ENCODE data around the gene CDH4.

CDH4 gene

DNA sequence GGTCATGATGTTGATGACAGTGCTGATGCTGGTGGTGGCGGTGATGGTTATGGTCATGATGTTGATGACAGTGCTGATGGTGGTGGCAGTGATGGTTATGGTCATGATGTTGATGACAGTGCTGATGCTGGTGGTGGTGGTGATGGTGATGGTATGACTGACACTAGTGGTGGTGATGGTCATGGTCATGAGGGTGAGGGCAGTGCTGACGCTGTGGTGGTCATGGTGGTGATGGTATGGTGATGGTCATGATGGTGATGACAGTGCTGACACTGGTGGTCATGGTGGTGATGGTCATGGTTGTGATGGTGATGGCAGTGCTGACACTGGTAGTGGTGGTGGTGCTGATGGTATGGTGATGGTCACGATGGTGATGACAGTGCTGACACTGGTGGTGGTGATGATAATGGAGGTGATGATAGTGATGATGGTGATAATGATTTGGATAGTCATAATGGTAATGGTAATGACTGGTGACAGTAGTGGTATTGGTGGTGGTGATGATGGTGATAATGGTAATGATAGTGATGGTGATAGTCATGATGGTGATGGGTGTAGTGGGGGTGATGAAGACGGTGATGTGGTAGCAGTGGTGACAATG is 206.2 kb downstream of the CDH4 start:
- no peak for DNase-seq (ENCODE audit: low spot score)
- ChIA-PET POLR2A (ENCODE audit: low non-redundant PET) (no interaction called here), CTCF (interaction anchor here (0.6 kb wide), 1 partner anchor 28 kb away, joined by 3 read pairs; no protein-coding TSS in a partner anchor)
- no peak overlapping the region for H3K27ac ChIP-seq
- TF ChIP-seq, protein P1, sequence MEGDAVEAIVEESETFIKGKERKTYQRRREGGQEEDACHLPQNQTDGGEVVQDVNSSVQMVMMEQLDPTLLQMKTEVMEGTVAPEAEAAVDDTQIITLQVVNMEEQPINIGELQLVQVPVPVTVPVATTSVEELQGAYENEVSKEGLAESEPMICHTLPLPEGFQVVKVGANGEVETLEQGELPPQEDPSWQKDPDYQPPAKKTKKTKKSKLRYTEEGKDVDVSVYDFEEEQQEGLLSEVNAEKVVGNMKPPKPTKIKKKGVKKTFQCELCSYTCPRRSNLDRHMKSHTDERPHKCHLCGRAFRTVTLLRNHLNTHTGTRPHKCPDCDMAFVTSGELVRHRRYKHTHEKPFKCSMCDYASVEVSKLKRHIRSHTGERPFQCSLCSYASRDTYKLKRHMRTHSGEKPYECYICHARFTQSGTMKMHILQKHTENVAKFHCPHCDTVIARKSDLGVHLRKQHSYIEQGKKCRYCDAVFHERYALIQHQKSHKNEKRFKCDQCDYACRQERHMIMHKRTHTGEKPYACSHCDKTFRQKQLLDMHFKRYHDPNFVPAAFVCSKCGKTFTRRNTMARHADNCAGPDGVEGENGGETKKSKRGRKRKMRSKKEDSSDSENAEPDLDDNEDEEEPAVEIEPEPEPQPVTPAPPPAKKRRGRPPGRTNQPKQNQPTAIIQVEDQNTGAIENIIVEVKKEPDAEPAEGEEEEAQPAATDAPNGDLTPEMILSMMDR (conservative IDR thresholded peaks at IDR 0.05; ENCODE audit: low read depth), result no peak

DNA sequence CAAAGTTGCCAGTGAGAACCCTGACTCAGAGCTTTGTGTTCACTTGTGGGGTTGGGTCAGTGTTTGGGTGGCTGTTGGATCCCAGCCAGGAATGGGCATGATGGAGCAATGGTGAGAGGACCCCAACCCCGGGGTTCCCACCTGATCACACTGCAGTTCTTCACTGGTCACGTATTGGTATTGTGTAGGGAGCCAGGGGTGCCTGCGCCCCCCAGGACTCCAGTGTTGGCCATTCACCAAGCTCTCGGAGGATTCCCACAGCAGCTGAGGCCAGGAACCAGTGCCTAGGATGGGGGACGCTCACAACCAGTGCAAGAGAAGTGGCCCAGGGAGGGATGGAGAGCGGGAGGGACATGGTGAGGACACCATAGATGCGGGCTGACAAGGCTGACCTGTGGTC is 207.2 kb downstream of the CDH4 start:
- TF ChIP-seq, protein P1 (conservative IDR thresholded peaks at IDR 0.05; ENCODE audit: low read depth), result no peak
- ChIA-PET POLR2A (ENCODE audit: low non-redundant PET) (no interaction called here), CTCF (interaction anchor here (0.5 to 0.6 kb wide), 2 partner anchors 11 to 336 kb away, joined by 3 read pairs; no protein-coding TSS in a partner anchor)
- DNase-seq (ENCODE audit: low spot score), result no peak
- no peak overlapping the region for H3K27ac ChIP-seq

- TF ChIP-seq, protein P1 (conservative IDR thresholded peaks at IDR 0.05; ENCODE audit: low read depth), result no peak
- no peak for DNase-seq (ENCODE audit: low spot score)
- ChIA-PET CTCF (interaction anchor here (0.6 kb wide), 1 partner anchor 11 kb away, joined by 3 read pairs; no protein-coding TSS in a partner anchor), POLR2A (ENCODE audit: low non-redundant PET) (no interaction called here)
- no peak overlapping the region for H3K27ac ChIP-seq
Observed at GRCh38 chr20:61459705-61460104, 207.6 kb downstream of the CDH4 start.

DNA sequence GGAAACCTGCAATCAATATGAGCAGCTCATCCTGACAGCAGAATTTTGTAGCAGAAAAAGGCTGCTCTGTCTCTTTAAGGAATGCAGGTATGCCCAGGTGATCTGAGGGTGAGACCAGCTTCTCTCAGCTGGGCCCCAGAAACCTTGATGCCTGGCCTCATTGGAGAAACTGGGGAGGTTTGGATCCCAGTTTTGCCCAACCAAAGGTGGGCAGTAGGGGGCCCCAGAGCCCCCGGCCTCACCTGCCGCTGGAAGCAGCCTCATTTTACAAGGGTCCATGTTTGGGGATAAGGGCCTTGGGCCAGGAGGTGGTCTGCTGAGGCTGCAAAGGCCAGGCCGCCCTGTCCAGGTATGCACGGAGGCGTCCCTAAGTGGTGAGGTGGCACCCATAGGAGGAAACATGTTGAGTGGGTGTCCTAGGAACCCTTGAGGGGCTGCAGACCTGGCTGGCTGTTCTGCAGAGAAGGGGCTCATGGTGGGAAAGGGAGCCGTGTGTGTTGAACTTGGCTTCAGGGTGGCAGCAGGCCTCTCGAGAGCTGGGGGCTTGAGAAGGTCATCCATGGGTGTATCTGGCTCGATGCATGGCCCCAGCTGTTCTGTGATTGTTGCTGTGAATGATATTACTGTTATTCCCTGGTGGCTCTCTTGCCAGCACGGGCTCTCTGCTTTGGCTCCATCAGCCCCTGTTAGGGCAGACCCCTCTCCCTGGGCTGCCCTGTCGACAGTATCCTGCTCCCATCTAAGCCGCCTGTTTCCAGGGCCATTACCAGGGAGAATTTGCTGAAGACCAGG is 208.4 kb downstream of the CDH4 start:
- TF ChIP-seq, protein P1 (conservative IDR thresholded peaks at IDR 0.05; ENCODE audit: low read depth), result no peak
- CTCF ChIA-PET, result no interaction called here
- H3K27ac ChIP-seq, result no peak overlapping the region
- DNase-seq (ENCODE audit: low spot score), result no peak
- POLR2A ChIA-PET (ENCODE audit: low non-redundant PET), result no interaction called here

- TF ChIP-seq, protein P1 (conservative IDR thresholded peaks at IDR 0.05; ENCODE audit: low read depth), result no peak
- H3K27ac ChIP-seq, result no peak overlapping the region
- CTCF ChIA-PET, result no interaction called here
- POLR2A ChIA-PET (ENCODE audit: low non-redundant PET), result no interaction called here
- no peak for DNase-seq (ENCODE audit: low spot score)
Observed at GRCh38 chr20:61461461-61461860, 209.4 kb downstream of the CDH4 start.

DNA sequence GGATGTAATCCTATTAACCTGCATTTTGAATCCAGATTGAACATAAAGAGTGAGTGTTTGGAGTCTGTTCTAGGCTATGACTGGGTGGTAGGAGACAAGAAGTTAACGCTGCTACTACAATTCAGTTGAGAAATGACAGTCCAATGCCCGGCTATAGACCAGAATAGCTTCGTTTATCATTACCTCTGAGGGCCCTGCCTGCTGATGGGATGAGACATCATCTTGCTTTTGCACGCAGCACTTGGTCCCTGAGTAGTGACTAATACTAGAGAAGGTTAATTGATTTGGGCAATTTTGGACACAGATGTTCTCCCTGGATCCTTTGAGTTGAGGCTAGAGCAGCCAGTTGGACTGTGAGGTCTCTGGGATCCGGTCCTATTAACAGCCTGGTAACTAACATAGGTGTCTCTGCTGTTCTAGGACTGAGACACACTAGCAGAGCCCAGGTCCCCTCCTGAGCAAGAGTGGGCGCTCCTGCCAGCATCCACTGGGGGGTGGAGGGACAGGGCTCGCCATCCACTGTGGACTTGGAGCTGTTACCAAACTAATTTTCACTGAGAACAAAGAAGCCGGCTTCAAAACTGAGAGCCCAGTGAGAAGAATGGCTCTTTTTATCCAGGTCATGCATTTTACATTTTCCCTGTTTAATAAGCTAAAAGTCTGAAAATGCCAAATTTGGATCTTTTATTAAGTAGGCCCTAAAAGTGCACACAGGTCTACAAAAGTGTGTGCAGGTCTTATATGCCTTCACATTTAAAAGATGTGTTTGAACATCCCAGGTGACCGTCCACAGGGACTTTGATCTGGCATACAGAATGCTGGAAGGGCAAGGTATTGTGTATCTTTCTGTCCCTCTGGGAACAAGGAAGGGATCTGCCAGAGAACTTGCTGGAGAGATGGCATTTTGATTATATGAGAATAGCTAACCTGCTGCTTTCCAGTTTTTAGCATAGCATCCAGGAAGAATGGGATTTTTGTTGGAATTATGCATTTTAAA is 212.5 kb downstream of the CDH4 start:
- no peak overlapping the region for H3K27ac ChIP-seq
- POLR2A ChIA-PET (ENCODE audit: low non-redundant PET), result no interaction called here
- CTCF ChIA-PET, result no interaction called here
- DNase-seq (ENCODE audit: low spot score), result no peak
- TF ChIP-seq, protein P1 (conservative IDR thresholded peaks at IDR 0.05; ENCODE audit: low read depth), result no peak
